Omental fat pad (tissue), 4 donors: ENCODE results near the gene USPL1. TPM values are rescaled to one million over a fixed set of nuclear protein-coding genes. Genes with fewer than 3 reads are reported as not detected.

Experiments used
- ATAC-seq: fragments of 150-250 bp; one replicate; pipeline ENCODE4 v1.9.1; 2016; ENCODE audit warnings: mild to moderate bottlenecking, moderate library complexity; ENCODE audit not compliant: low FRiP score
- DNase-seq: peaks from one replicate; pipeline ENCODE4 v3.0.0-alpha.2; 2019; ENCODE audit warnings: low spot score
- CTCF ChIP-seq, 3 donors: fragments of 450-650 bp; IDR thresholded peaks; one replicate each; pipeline ENCODE4 v1.5.1; 2016 to 2017; ENCODE audit warnings: antibody characterized with exemption in 3 of 3, mild to moderate bottlenecking in 3 of 3, moderate library complexity in 2 of 3
- small RNA-seq: library from RNA; depleted of rRNA; stranded (forward); fragments of <200 nt; gene quantifications from one replicate; pipeline ENCODE3, GENCODE V24; 2016
- total RNA-seq, 4 donors: library from RNA; depleted of rRNA; stranded (reverse); fragments of >200 nt; gene quantifications; one replicate each; pipeline ENCODE4 v1.1.0, GENCODE V29; 2016

The USPL1 gene
- total RNA-seq, 4 donors from 2014 or later, result 29.2 to 33.9 (median 32.6) TPM

- DNase-seq (no peak), ATAC-seq (no peak)
- TF ChIP-seq CTCF (IDR thresholded peaks at IDR 0.05), result no peak
Observed at GRCh38 chr13:30700364-30700763, 82.6 kb downstream of the USPL1 start.

GRCh38 chr13:30702006-30702405, 84.3 kb downstream of the USPL1 start:
- no peak for DNase-seq
- no peak for ATAC-seq
- no peak for TF ChIP-seq CTCF (IDR thresholded peaks at IDR 0.05)

- DNase-seq (no peak), ATAC-seq (no peak)
- no peak for TF ChIP-seq CTCF (IDR thresholded peaks at IDR 0.05)
Observed at GRCh38 chr13:30704596-30704995, 86.9 kb downstream of the USPL1 start.

- DNase-seq (no peak), ATAC-seq (no peak)
- no peak for TF ChIP-seq CTCF (IDR thresholded peaks at IDR 0.05)
Observed at GRCh38 chr13:30705680-30706079, 88.0 kb downstream of the USPL1 start.

- ATAC-seq (no peak), DNase-seq (no peak)
- no peak for TF ChIP-seq CTCF (IDR thresholded peaks at IDR 0.05)
Observed at GRCh38 chr13:30708541-30708940, 90.8 kb downstream of the USPL1 start.

Small RNA genes lying within 50 kb of the gene (small RNA-seq; reads per million reads assigned to genes)
- not detected for gene RF00017

Other genes with a start within 250 kb of the USPL1 start
- gene UBE2L5, start 195.4 kb upstream of the USPL1 start, total RNA-seq, result 1 to 10 TPM in 1 of 4 donors, not detected in 3; 1.6 TPM
- 100 to 1,000 TPM; 209 to 262 (median 236) TPM for gene HMGB1, start 152.0 kb upstream of the USPL1 start, total RNA-seq
- gene ALOX5AP, start 117.6 kb downstream of the USPL1 start, total RNA-seq, result 100 to 1,000 TPM in 1 of 4 donors, 10 to 100 TPM in 3; 45.0 to 109 (median 58.8) TPM